ENCODE data around the gene FLYWCH1. TPM values are rescaled to one million over a fixed set of nuclear protein-coding genes. Genes with fewer than 3 reads are reported as not detected.

FLYWCH1 gene
- total RNA-seq, 1 experiment from 2014 or later, result 23.3 TPM

DNA sequence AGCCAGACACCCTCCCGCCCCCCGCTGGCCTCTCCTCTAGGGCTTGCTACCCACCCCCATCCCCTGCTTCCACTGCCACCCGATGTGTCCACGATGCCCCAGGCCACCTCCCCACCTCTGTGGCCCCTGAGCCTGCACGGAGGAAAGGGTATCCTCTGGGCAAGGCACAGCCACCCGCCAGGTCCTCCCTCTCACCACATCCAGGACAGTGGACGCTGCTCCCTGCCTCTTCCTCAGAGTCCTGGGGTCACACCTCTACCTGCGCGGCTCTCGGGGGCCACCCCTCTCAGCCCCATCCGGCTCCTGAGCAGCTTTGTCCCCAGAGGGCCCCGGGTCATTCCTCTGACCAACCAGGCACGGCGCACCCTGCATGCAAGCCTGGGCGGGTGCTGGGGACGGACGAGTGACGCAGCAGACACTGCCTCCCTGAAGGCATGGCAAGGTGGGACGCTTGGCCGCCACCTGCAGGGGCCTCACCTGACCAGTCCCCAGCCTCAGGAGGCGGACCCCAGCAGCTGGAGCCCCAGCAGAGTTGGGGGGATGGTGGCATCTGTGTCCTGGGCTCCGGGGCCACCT lies 24.8 kb downstream of the FLYWCH1 start:
- no peak for TF ChIP-seq CTCF (IDR thresholded peaks at IDR 0.05; ENCODE audit: insufficient read depth in 1 of 2, low read depth in 1 of 2, low read length in 1 of 2, severe bottlenecking in 1 of 2, unreplicated experiment in 1 of 2)
- Mint-ChIP-seq H3K27me3 (ENCODE audit: insufficient read depth, unreplicated experiment) (no peaks in the 10 kb centered on the region), H3K36me3 (ENCODE audit: insufficient read depth, unreplicated experiment) (peaks cover 12% of the 10 kb centered on the region), H3K9me3 (ENCODE audit: unreplicated experiment) (no peaks in the 10 kb centered on the region), H3K4me1 (ENCODE audit: low read depth, unreplicated experiment) (no peaks in the 10 kb centered on the region), H3K4me3 (ENCODE audit: unreplicated experiment) (no peak overlapping the region), H3K27ac (ENCODE audit: unreplicated experiment) (no peak overlapping the region)
- H3K4me3 ChIP-seq (ENCODE audit: low read depth, low read length), result no peak overlapping the region
- intact Hi-C loops (cut with micrococcal nuclease; ENCODE audit: unreplicated experiment), result no loop called here
- H3K36me3 ChIP-seq (ENCODE audit: control insufficient read depth, insufficient read depth, low read length), result no peaks in the 10 kb centered on the region; the same call in 1 of the 2 replicates
- H3K9me3 ChIP-seq, result no peaks in the 10 kb centered on the region
- POLR2A ChIA-PET, result no interaction called here
- no peaks in the 10 kb centered on the region for H3K4me1 ChIP-seq
- DNase-seq, result no peak
- no peaks in the 10 kb centered on the region for H3K27me3 ChIP-seq (replicated peaks; ENCODE audit: control insufficient read depth, insufficient read depth, low read length)
- CTCF ChIA-PET, result interaction anchor here (1.6 kb wide), 1 partner anchor 9 kb away, joined by 4 read pairs; no protein-coding TSS in a partner anchor
- no TSS peak for BruUV-seq (replicated peaks)

GRCh38 chr16:2937170-2937569 lies 25.4 kb downstream of the FLYWCH1 start:
- no peaks in the 10 kb centered on the region for H3K4me1 ChIP-seq
- no peak for TF ChIP-seq CTCF (IDR thresholded peaks at IDR 0.05; ENCODE audit: insufficient read depth in 1 of 2, low read depth in 1 of 2, low read length in 1 of 2, severe bottlenecking in 1 of 2, unreplicated experiment in 1 of 2)
- H3K9me3 Mint-ChIP-seq (ENCODE audit: unreplicated experiment), result no peaks in the 10 kb centered on the region
- H3K27me3 Mint-ChIP-seq (ENCODE audit: insufficient read depth, unreplicated experiment), result no peaks in the 10 kb centered on the region
- no peaks in the 10 kb centered on the region for H3K27me3 ChIP-seq (replicated peaks; ENCODE audit: control insufficient read depth, insufficient read depth, low read length)
- no peaks in the 10 kb centered on the region for H3K4me1 Mint-ChIP-seq (ENCODE audit: low read depth, unreplicated experiment)
- no peak for DNase-seq
- ChIA-PET CTCF (interaction anchor here (1.6 kb wide), 1 partner anchor 10 kb away, joined by 4 read pairs; no protein-coding TSS in a partner anchor), POLR2A (no interaction called here)
- BruUV-seq (replicated peaks), result no TSS peak
- H3K9me3 ChIP-seq, result no peaks in the 10 kb centered on the region
- peaks cover 12% of the 10 kb centered on the region for H3K36me3 Mint-ChIP-seq (ENCODE audit: insufficient read depth, unreplicated experiment)
- H3K27ac Mint-ChIP-seq (ENCODE audit: unreplicated experiment), result no peak overlapping the region
- intact Hi-C loops (cut with micrococcal nuclease; ENCODE audit: unreplicated experiment), result no loop called here
- no peaks in the 10 kb centered on the region; the same call in 1 of the 2 replicates for H3K36me3 ChIP-seq (ENCODE audit: control insufficient read depth, insufficient read depth, low read length)
- H3K4me3 ChIP-seq (ENCODE audit: low read depth, low read length), result no peak overlapping the region
- H3K4me3 Mint-ChIP-seq (ENCODE audit: unreplicated experiment), result no peak overlapping the region

GRCh38 chr16:2938206-2938605 lies 26.5 kb downstream of the FLYWCH1 start:
- no peak overlapping the region for H3K4me3 ChIP-seq (ENCODE audit: low read depth, low read length)
- H3K27me3 ChIP-seq (replicated peaks; ENCODE audit: control insufficient read depth, insufficient read depth, low read length), result no peaks in the 10 kb centered on the region
- Mint-ChIP-seq H3K27ac (ENCODE audit: unreplicated experiment) (no peak overlapping the region), H3K4me1 (ENCODE audit: low read depth, unreplicated experiment) (no peaks in the 10 kb centered on the region), H3K36me3 (ENCODE audit: insufficient read depth, unreplicated experiment) (peaks cover 10% of the 10 kb centered on the region), H3K4me3 (ENCODE audit: unreplicated experiment) (no peak overlapping the region), H3K27me3 (ENCODE audit: insufficient read depth, unreplicated experiment) (no peaks in the 10 kb centered on the region), H3K9me3 (ENCODE audit: unreplicated experiment) (no peaks in the 10 kb centered on the region)
- ChIA-PET POLR2A (no interaction called here), CTCF (no interaction called here)
- TF ChIP-seq CTCF (IDR thresholded peaks at IDR 0.05; ENCODE audit: insufficient read depth in 1 of 2, low read depth in 1 of 2, low read length in 1 of 2, severe bottlenecking in 1 of 2, unreplicated experiment in 1 of 2), result no peak
- H3K9me3 ChIP-seq, result no peaks in the 10 kb centered on the region
- H3K36me3 ChIP-seq (ENCODE audit: control insufficient read depth, insufficient read depth, low read length), result no peaks in the 10 kb centered on the region; the same call in 1 of the 2 replicates
- H3K4me1 ChIP-seq, result no peaks in the 10 kb centered on the region
- intact Hi-C loops (cut with micrococcal nuclease; ENCODE audit: unreplicated experiment), result no loop called here
- DNase-seq, result no peak
- BruUV-seq (replicated peaks), result no TSS peak

Data from Caco-2 (cell line).